GM12872 (cell line): ENCODE results near the gene JMJD1C.

Experiments
- CTCF ChIP-seq: IDR thresholded peaks from 3 replicates; pipeline ENCODE4 v1.5.1; 2011; ENCODE audit warnings: low read depth, mild to moderate bottlenecking, low read length, moderate library complexity; ENCODE audit not compliant: insufficient read depth

Gene JMJD1C

GRCh38 chr10:63465293-63466143 lies at the start of gene JMJD1C:
Gene JMJD1C (minus strand): TSS chr10:63465977. CDS start chr10:63465662, 315 bp downstream.
- TF ChIP-seq CTCF, result no peak

GRCh38 chr10:63515002-63515763 lies 49.4 kb upstream of the JMJD1C start:
- TF ChIP-seq CTCF, result no peak

GRCh38 chr10:63506554-63506953 lies 40.8 kb upstream of the JMJD1C start:
- no peak for TF ChIP-seq CTCF

GRCh38 chr10:63505562-63505961 lies 39.8 kb upstream of the JMJD1C start:
- no peak for TF ChIP-seq CTCF

GRCh38 chr10:63504145-63504881 lies 38.5 kb upstream of the JMJD1C start:
- TF ChIP-seq CTCF, result no peak

- no peak for TF ChIP-seq CTCF
These were observed 37.6 kb upstream of the JMJD1C start for GRCh38 chr10:63503395-63503794.

GRCh38 chr10:63502832-63503231 lies 37.1 kb upstream of the JMJD1C start:
- TF ChIP-seq CTCF, result no peak
